OCI-LY7 (cell line): Measurements from ENCODE around the gene HSPH1.

Source experiments
- CTCF ChIP-seq: fragments of 200-600 bp; sonication (generic); conservative IDR thresholded peaks from 2 replicates; pipeline ENCODE4 v1.5.1; 2014; ENCODE audit warnings: mild to moderate bottlenecking, antibody characterized with exemption, low read length, moderate library complexity, mixed read lengths
- EZH2phosphoT487 ChIP-seq: fragments of 200-600 bp; sonication (generic); IDR thresholded peaks from 2 replicates; pipeline ENCODE4 v1.6.1; 2018; ENCODE audit warnings: low read depth, borderline replicate concordance, mild to moderate bottlenecking, mixed run types, antibody characterized with exemption, low read length, moderate library complexity, mixed read lengths

DNA sequence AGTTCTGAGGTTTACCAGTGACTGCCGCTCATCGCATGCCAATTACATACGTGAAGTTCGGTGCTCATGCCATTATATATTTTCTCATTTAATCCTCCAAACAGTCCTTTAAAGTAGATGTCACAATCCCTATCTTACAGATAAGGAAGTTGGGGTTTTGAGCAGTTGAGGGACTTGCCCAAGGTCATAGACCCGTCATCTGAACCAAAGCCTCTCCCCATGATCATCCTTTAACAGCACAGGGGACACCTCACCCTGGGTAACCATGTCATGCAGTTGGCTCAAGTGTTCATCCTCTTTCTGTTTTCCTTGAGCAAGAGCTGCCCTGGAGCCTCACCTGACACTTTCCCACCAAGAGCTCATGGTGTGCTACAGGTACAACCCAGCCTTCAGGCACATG, 69.1 kb downstream of the HSPH1 start:
- no peak for TF ChIP-seq CTCF
- no peak for TF ChIP-seq EZH2phosphoT487
